Lower lobe of right lung (tissue), 2 donors: Measurements from ENCODE around the gene DYRK2. TPM values are rescaled to one million over a fixed set of nuclear protein-coding genes. Genes with fewer than 3 reads are reported as not detected.

Source experiments
- ATAC-seq, 2 donors: fragments of 200-7000 bp; cut with Tn5 transposase; one replicate each; pipeline ENCODE4 v1.9.1; 2020 to 2022; ENCODE audit warnings: mild to moderate bottlenecking in 2 of 2, moderate library complexity in 2 of 2
- DNase-seq: peaks from one replicate; pipeline ENCODE4 v3.0.0-alpha.2; 2020
- H3K27ac ChIP-seq: fragments of 200-600 bp; one replicate; pipeline ENCODE4 v1.8.0; 2022
- H3K27me3 ChIP-seq: fragments of 200-600 bp; one replicate; pipeline ENCODE4 v1.8.0; 2022; ENCODE audit warnings: low read depth
- H3K36me3 ChIP-seq: fragments of 200-600 bp; one replicate; pipeline ENCODE4 v1.8.0; 2022; ENCODE audit warnings: mild to moderate bottlenecking
- H3K4me1 ChIP-seq: fragments of 200-600 bp; one replicate; pipeline ENCODE4 v1.8.0; 2022
- H3K4me3 ChIP-seq: fragments of 200-600 bp; one replicate; pipeline ENCODE4 v1.8.0; 2022; ENCODE audit warnings: mild to moderate bottlenecking
- H3K9me3 ChIP-seq: fragments of 200-600 bp; one replicate; pipeline ENCODE4 v1.8.0; 2022
- CTCF ChIP-seq: fragments of 200-600 bp; IDR thresholded peaks from one replicate; pipeline ENCODE4 v1.8.0; 2022; ENCODE audit warnings: antibody characterized with exemption, mild to moderate bottlenecking
- intact Hi-C: fragments of 100-400 bp; cut with DNase I; formaldehyde crosslinking; loops from one replicate; pipeline ENCODE4 v1.11.0; 2022
- total RNA-seq: library from RNA; stranded (reverse); fragmentation: NEBNext Ultra II Directional; extraction: Animal tissue kit (Norgen Biotek cat#: 25700); gene quantifications from one replicate; pipeline ENCODE4 v1.2.1, GENCODE V29; 2021
- donor health status: DM: no; HTN: yes; CAD: no; lungs with severe emphysema.

Gene DYRK2
- total RNA-seq, 1 donor from 2014 or later: 17.6 TPM

DNA sequence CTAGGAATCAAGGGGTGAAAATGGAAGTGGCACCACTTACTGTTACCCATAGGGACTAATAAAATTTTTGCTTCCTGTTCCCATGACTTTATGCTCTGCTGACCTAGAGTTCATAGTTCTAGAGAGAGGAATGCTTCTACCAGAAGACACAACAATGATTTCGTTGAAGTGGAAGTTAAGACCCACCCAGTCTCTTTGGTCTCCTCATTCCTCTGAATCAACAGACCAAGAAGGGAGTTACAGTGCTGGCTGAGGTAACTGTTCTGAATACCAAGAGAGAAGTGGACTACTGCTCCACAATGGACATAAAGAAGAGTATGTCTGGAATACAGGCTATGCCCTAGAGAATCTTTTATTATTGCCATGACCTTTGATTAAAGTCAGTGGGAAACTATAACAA is 23.5 kb upstream of the DYRK2 start:
- intact Hi-C loops: no loop called here
- ATAC-seq (no peak), DNase-seq (no peak)
- H3K4me1 ChIP-seq: peaks cover under 1% of the 10 kb centered on the region
- no peaks in the 10 kb centered on the region for H3K27me3 ChIP-seq
- no peak overlapping the region for H3K27ac ChIP-seq
- no peak overlapping the region for H3K4me3 ChIP-seq
- no peak for TF ChIP-seq CTCF
- H3K36me3 ChIP-seq: no peaks in the 10 kb centered on the region
- H3K9me3 ChIP-seq: no peaks in the 10 kb centered on the region

DNA sequence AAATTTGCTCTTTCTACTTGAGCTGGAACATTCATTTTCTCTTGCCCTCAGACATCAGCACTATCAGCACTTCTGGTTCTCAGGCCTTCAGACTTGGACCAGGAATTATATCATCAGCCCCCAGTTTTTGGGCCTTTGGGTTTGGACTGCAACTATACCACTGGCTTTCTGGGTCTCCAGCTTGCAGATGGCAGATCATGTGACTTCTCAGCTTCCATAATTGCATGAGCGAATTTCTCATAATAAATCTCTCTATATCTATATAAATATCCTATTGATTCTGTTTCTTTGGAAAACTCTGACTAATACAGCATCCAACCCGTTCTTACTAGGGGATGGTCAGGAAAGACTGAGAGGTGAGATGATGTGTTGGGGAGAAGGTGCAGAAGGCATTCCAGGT is 22.4 kb upstream of the DYRK2 start:
- intact Hi-C loops: no loop called here
- Histone ChIP-seq H3K4me1 (peaks cover 12% of the 10 kb centered on the region), H3K9me3 (no peaks in the 10 kb centered on the region), H3K27me3 (no peaks in the 10 kb centered on the region), H3K27ac (no peak overlapping the region), H3K4me3 (no peak overlapping the region), H3K36me3 (no peaks in the 10 kb centered on the region)
- TF ChIP-seq CTCF: no peak
- DNase-seq: no peak
- no peak for ATAC-seq

DNA sequence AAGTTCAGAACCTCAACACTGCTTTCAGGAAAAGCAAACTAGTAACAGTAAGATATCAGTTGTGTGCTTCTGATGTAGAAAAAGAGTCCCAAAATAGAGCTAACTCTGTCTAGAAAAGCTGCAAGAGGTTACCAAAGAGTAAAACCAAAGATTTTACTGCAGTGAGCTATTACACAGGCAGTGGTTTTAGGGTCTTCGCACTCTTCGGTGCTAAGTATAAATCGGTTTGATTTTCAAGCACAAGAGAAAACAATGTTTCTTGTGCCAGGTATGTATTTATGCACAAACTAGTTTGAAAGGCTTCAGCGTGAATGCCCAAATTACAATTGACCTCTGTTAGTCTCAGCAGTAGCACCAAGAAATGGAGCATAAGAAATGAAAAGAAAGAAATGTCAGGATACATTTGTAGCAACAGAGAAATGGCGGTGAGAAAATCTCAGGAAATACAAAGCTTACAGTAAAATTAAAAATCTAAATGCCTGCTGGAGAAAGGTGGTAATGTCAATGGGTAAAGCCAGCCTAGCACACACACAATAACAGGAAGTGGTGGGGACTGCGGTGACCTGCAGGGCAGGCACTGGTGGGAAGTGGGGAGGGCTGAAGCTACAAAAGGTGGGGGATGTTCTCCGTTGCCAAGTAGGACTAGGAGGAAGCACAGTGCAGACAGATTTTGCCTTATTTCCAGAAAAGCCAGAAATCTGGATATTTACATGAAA is 18.0 kb upstream of the DYRK2 start:
- no peaks in the 10 kb centered on the region for H3K36me3 ChIP-seq
- no peak overlapping the region for H3K27ac ChIP-seq
- no peaks in the 10 kb centered on the region for H3K27me3 ChIP-seq
- no peaks in the 10 kb centered on the region for H3K9me3 ChIP-seq
- no peak overlapping the region for H3K4me3 ChIP-seq
- peak; percentile 59 for DNase-seq
- H3K4me1 ChIP-seq: peaks cover 12% of the 10 kb centered on the region
- TF ChIP-seq CTCF: peak; percentile 3
- peak; percentile 80 to 88 for ATAC-seq
- intact Hi-C loops: no loop called here

DNA sequence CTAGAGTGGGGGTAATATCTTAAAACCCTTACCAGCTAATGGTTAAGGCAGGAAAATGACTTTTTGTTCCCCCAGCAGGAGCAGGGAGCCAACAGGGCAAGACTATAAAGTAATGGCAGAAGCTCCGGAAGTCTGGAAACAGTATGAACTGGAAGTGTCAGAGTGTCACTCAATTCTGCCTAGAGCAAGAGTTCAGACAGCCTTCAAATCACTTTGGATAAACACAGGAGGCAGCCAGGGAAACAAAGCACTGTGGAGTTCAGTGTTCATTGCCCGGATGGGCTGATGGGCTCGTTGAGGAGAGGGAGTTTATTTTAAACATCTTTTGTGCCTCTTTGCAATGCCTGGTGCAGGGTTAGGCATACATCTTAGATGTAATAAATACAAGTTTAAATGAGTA is 16.5 kb upstream of the DYRK2 start:
- Histone ChIP-seq H3K27me3 (no peaks in the 10 kb centered on the region), H3K9me3 (no peaks in the 10 kb centered on the region), H3K4me3 (no peak overlapping the region), H3K36me3 (no peaks in the 10 kb centered on the region), H3K4me1 (peaks cover 12% of the 10 kb centered on the region), H3K27ac (no peak overlapping the region)
- ATAC-seq (no peak), DNase-seq (no peak)
- intact Hi-C loops: no loop called here
- no peak for TF ChIP-seq CTCF

GRCh38 chr12:67633024-67633610 is 15.4 kb upstream of the DYRK2 start:
- Histone ChIP-seq H3K27ac (no peak overlapping the region), H3K27me3 (no peaks in the 10 kb centered on the region), H3K4me1 (peaks cover 12% of the 10 kb centered on the region), H3K36me3 (no peaks in the 10 kb centered on the region), H3K9me3 (no peaks in the 10 kb centered on the region), H3K4me3 (no peak overlapping the region)
- no peak for ATAC-seq
- no peak for DNase-seq
- intact Hi-C loops: no loop called here
- no peak for TF ChIP-seq CTCF
